Jurkat, Clone E6-1 (cell line): ENCODE data around the gene CILP2.

Experiments used
- DNase-seq: peaks from one replicate; pipeline ENCODE4 v3.0.0-alpha.2; 2011; ENCODE audit warnings: low read depth, low spot score
- H3K4me3 ChIP-seq: 2 replicates; pipeline ENCODE4 v1.5.1; 2011; ENCODE audit warnings: mild to moderate bottlenecking, low read length, control low read depth, moderate library complexity

Gene CILP2

DNA sequence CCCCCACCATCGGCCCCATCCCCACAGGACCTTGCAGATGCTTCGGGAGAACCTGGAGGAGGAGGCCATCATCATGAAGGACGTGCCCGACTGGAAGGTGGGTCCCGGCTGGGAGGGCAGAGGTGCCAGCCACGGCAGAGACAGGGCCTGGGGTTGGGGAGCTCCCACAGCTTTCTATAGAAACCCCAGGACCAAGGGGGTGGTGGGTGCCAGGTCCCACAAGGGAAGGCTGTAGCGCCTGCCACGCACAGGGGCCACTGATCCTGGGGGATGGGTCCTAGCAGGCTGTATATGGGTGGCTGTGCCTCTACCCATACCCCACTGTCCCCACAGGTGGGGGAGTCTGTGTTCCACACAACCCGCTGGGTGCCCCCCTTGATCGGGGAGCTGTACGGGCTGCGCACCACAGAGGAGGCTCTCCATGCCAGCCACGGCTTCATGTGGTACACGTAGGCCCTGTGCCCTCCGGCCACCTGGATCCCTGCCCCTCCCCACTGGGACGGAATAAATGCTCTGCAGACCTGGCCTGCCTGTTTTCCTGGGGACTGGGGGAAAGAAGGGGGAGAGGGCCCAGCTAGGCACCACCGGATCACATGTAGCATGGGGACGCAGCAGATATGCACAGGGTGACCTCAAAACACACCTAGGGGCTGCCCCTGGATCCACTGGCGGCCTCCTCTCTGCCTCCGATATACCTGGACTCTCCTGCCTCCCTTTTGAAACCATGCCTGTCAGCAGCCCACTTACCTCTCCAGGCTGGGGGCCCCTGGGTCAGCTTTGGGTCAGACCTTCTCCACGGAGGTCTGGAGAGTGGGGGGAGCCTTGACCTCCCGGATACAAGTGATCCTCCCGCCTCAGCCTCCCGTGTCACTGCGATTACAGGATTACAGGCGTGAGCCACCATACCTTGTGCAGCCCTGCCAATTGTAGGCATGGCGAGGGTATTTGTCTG, 10.1 kb upstream of the CILP2 start:
- H3K4me3 ChIP-seq = no peak overlapping the region
- DNase-seq = no peak

DNA sequence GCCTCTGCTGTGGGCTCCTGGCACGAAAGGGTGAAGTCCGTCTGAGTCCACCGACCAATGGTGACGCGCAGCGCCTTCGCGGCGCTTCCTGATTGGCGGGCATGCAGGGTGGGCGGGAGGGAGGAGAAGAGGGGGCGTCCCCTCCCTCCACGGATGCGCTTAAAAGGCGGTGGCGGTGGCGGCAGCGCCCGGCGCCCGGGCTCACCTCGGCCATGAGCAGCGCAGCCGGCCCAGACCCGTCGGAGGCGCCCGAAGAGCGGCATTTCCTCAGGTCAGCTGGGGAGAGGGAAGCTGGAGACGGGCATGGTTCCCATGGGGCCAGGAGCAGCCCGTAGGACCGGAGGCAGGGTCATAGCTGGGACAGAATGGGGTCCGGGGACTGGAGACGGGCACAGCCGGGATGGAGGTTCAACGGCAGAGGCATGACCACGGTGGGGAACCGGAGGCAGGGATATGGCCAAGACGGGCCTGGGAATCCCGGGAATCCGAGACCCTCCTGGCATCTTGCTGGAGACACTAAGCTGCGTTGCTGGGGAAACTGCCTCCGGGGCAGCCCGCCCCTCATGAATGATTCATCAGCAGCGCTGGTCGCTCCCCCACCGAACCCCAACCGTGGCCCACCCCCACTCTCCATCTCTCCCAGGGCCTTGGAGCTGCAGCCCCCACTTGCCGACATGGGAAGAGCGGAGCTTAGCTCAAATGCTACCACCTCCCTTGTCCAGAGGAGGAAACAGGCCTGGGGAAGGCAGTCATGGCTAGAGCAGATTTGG, 9.2 kb upstream of the CILP2 start, which contains the start of gene YJEFN3:
Gene YJEFN3 (plus strand): TSS at position 191 of the 770 bp plus-strand sequence. CDS start 22 bp downstream, at position 213.
- no peak for DNase-seq
- H3K4me3 ChIP-seq = no peak within 1 kb of the TSS

DNA sequence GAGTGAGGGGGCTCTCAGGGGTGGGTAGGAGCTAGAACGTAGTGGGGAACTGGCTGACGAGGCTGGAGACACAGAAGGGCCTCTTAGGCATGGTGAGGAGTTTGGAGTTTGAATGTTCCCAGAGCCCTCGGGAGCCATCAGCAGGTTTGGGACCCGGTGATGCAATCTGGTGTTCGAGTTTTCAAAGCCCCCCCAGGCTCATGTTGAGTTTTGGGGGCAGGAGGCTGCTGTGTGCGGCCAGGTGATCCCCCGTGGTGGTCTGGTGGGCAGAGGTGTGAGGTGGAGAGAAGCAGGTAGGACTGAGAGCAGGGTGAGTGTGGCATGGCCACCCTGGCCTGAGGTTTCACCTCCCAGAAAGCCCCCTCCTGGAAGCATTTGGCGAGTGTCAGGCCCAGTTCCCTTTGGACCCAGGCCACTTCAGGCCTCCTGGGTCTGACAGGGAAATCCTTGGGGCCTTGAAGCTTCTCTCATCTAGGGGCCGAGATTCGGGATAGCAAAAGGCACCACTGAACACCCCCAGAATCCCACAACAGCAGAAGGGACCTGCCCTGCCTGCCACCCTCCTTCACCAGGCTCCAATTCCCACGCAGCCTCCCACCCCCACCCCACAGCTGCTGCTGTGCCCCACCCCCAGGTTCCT, 8.2 kb upstream of the CILP2 start:
- no peak for DNase-seq
- H3K4me3 ChIP-seq = no peak overlapping the region

DNA sequence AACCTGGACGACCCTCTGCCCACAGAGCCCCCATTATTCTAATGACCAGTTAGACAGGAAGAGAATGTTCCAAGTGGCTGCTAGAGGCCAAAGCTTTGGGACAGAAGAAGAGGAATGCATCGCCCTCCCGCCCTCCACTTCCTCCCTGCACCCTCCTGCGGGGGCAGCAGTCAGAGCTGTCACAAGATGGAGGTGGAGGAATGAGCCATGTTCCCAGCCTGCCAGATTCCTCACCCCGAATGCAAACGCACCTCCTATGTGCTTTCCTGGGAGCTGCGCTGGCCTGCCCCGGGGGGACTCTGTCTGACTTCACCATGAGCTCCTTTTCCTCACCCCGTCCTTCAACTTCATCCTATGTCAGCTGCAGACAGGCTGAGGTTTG, 7.7 kb upstream of the CILP2 start:
- H3K4me3 ChIP-seq = no peak overlapping the region
- no peak for DNase-seq

DNA sequence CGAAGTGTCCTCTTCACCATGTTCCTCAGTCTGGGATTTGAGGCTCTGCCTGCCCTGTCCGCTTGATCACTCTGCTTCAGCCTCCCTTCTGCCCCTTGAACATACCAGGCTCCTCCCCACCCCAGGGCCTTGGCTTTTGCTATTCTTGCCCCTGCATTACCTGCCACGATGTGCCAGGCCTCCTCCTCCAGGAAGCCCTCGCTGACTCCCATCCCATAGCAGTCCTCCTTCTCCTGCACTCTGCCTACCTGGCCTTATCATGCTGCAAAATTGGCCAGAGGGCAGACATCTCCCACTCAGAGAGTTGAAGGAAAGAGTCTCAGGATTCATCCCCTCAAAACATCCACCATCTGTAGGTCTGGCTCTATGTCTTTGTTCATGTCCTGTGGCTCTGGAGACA, 7.2 kb upstream of the CILP2 start:
- no peak for DNase-seq
- no peak overlapping the region for H3K4me3 ChIP-seq

DNA sequence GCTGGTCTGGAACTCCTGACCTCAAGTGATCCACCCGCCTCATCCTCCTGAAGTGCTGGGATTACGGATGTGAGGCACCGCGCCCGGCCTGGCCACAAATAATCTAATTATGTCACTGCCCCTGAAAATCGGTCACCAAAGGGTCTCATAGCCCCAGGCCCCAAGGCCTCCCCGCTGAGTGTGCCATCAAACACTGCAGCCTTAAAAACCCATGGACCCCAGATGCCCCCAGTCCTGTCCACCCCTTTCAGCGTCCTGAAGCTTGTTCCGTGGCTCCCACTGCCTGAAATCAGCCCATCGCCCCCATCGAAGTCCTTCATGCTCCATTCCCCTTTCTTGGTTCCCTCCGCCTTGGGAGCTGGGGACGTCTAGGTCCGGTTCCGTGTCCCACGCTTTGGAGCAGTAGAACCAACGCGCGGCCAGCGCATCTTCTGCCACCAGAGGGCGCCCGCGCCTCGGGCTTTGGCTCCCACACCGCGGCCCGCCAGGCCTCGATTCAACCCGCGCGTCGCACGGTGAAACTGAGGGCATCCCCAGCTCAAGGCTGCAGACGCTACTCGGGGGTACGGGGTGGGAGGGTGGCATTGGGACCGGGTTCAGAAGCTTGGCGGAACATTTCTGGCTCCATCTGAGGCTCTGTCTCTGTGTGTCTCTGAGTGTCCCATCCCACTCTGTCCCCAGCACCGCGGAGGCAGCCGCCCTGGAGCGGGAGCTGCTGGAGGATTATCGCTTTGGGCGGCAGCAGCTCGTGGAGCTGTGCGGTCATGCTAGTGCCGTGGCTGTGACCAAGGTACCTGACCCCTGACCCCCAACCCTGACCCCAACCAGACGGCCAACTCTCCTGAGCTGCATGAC, 5.9 kb upstream of the CILP2 start:
- no peak overlapping the region for H3K4me3 ChIP-seq
- DNase-seq = peak; percentile 26

DNA sequence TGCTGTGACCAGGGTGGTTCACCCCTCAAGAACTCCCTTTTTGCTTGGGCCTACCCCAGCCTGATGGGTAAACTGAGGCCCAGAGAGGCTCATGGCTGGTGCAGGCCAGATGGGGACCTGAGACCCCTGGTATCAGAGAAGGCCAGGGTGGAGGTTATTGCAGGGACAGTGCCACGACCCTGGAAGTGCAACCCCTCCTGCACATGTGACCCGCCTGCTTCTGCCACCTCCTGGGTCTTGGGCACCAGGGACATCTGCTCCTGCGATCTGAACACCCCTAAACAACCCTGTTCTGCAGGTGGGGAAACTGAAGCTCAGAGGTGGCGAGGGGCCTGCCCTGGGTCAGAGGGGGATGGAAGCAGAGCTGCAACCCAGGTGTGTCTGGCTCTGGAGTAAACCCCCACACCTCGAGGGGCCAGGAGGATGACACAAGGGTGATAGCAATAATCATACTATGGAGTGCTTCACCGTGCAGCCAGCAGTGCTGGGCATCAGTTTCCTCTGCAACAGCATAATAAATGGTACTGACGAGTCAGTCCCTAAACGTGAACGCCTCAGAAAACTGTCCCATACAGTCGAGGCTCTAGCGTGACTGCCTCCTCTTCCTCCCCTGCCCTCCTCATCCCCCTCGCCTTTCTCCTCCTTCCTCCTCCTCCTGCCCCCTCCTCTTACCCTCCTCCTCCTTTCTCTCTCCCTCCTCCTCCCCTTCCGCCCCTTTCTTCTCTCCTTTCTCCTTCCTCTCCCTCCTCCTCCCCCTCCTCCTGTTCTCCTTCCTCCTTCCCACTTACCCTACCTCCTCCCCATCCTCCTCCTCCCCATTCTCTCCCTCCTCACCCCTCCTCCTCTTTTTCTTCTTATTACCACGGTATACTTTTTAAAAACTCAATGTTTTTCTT, 5.0 kb upstream of the CILP2 start:
- no peak for DNase-seq
- H3K4me3 ChIP-seq = no peak overlapping the region

DNA sequence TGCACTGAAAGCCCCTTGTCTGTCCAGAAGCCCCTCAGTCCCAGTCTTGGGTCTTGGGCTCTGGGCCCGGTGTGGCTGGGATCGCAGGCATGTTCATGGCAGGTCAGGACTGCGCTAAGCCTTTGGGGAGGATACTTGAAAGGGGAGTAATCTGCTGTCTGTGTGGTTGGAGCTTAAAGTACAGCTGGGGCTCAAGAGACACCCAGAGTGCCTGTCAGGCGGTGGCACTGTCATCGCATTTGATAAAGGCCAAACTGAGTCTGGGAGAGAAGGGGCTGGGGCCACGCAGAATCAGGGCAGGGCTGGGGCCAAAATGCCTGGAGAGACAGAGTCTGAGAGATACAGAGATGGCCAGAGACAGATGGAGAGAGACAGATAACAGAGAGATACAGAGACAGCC, 4.2 kb upstream of the CILP2 start:
- no peak for DNase-seq
- no peak overlapping the region for H3K4me3 ChIP-seq

DNA sequence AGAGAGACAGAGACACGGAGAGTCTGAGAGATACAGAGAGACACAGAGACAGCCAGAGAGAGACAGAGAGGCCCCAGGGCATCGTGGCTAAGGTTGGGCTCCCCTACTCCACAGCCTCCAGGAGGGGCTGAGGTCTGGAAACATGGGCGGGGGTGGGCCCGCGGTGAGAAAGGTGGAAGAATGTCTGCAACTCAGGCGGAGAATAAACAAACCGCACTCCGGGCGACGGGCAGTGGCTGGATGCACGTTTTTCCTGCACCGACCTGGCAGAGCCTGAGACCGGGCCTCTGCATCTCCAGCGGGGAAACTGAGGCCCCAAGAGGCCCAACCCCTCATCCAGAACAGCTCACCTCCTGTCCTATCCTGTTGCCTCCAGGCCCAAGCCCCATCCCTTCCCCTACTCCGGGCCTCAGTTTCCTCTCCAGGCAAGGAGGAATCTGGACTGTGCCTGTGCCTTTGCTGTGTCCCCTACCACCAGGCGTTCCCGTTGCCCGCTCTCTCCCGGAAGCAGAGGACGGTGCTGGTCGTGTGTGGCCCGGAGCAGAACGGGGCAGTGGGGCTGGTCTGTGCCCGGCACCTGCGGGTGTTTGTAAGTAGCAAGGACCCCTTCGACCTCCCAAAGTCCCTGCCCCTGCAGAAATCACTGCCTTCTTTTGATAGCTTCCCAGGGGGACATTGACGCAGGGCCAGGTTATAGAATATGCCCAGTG, 3.4 kb upstream of the CILP2 start:
- no peak overlapping the region for H3K4me3 ChIP-seq
- DNase-seq = no peak

DNA sequence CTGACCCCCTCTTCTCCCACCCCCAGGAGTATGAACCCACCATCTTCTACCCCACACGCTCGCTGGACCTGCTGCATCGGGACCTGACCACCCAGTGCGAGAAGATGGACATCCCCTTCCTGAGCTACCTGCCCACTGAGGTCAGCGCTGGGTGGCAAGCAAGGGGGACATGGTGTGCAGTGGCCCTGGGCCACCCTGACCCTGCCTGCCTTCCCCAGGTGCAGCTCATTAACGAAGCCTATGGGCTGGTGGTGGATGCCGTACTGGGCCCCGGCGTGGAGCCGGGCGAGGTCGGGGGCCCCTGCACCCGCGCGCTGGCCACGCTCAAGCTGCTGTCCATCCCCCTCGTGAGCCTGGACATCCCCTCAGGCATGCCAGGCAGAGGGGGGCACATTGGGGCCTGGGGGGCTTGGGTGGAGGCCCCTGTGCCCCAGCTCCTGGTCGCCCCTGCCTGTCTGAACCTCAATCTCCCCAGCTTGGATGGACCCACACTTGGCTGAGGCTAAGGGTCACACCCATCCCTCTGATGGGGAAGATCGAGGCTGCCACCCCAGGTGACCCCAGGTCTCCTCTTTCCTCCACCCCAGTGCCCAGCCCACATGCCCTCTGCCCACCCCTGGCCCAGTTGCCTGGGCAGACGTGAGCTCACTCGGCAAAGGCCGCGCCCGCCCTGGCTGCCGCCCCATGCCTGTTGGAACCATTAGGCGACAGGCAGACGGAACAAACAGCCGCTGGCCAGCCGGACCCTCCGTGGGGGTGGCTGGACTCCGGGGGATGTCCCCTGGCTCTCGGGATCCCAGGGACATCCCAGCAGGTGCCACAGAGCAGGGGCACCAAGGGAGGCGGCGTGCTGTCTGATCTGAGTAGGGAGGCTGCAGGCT, 2.5 kb upstream of the CILP2 start:
- no peak for DNase-seq
- H3K4me3 ChIP-seq = no peak overlapping the region

DNA sequence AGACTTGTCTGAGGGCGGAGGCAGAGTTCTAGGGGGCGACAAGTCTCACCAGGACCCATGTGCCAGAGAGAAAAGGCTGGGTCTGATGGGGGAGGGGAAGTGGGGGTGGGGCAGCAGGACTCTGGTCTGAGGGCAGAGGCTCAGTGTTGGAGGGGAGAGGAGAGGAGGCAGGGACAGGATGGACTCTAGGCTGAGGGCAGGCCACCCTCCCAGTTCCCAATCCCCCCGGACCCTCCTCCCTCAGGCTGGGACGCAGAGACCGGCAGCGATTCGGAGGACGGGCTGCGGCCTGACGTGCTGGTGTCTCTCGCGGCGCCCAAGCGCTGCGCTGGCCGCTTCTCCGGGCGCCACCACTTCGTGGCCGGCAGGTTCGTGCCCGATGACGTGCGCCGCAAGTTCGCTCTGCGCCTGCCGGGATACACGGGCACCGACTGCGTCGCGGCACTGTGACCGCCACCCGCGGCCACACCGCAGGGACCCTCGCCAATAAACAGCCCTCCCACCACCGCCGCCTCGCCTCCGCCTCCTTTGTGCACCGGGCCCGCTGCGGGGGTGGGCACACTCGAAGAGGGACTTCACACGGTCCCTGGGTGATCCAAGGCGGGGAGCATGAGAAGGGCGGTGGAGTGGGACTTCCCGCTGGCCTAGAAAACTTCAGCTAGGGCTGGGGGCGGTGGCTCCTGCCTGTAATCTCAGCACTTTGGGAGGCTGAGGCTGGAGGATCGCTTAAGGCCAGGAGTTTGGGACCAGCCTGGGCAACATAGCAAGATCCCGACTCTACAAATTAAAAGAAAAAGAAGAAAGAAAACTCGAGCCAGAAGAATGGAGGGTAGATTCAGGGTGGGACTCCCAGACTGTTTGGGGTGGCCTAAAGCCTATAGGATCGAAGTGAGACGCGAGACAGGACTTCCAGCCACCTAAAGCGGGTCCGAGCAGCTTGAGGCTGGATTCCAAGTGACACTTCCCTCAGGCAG, 703 bp upstream of the CILP2 start:
- no peak overlapping the region for H3K4me3 ChIP-seq

DNA sequence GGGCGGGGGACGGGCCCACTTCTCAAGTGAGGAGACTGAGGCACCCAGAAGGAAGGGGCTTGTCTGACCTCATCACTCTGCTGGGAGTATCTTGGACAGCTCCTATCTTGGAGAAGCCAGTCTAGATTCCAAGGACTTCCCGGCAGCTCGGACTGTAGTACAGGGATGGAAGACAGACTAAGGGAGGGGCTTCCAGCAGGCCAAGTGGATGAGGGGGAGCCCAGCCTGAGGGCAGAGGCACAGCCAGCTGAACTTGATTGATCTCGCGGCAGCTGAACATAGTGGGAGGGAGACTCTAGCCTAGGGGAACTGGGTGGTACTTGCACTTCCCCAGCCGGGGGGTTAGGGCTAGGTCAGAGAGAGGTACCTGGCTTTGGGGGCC, 711 bp downstream of the CILP2 start:
- no peak for DNase-seq

More for the DNA sequence above, 703 bp upstream of the CILP2 start:
- DNase-seq = no peak

DNA sequence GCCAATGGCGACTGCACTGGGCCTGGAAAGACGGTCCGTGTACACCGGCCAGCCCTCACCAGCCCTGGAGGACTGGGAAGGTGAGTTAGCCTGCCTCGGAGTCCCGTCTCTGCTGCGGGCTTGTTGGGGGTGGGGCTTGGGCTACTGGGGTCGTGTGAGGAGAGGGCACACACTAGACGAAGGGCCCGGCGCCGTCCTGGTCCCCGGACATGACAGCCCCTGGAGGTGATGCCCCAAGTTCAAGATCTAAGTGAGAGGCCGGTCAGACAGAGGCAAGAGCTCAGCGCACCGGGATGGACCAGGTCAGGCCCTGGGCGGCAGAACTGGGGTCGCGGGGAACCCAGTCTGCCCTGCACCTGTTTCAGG, 1.6 kb downstream of the CILP2 start:
- no peak for DNase-seq
- H3K4me3 ChIP-seq = no peak overlapping the region

More for the DNA sequence above, 711 bp downstream of the CILP2 start:
- H3K4me3 ChIP-seq = no peak overlapping the region

DNA sequence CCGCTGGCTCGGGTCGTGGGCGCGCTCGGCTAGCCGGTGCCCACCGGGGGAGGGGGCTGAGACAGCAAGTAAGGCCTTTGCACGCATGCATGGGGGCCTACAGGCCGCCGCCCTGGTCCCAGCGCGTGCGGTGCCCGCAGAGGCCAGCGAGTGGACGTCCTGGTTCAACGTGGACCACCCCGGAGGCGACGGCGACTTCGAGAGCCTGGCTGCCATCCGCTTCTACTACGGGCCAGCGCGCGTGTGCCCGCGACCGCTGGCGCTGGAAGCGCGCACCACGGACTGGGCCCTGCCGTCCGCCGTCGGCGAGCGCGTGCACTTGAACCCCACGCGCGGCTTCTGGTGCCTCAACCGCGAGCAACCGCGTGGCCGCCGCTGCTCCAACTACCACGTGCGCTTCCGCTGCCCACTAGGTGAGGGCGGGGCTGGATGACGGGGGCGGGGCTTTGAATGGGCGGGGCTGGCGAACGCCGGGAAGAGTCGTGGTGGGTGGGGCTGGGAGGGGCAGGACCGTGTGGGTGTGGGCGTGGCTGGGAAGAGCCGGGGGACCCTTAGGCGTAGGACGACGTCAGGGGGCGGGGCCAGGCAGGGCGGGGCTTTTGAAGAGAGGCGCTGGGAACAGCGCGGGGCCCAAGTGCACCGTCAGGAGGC, 2.1 kb downstream of the CILP2 start:
- DNase-seq = peak; percentile 26
- H3K4me3 ChIP-seq = no peak overlapping the region
